A549 (cell line): ENCODE measurements around the gene TMTC1. TPM values are rescaled to one million over a fixed set of nuclear protein-coding genes. Genes with fewer than 3 reads are reported as not detected.

Experiments
- ATAC-seq, 2 experiments: fragments of 200-7000 bp in 1 of 2; fragments of >200 bp in 1 of 2; cut with Nextera tagmentation in 1 of 2; cut with Tn5 transposase in 1 of 2; 3 replicates each; pipeline versions ENCODE4 v1.8.0 to v1.9.1; 2018 to 2020; ENCODE audit warnings: mild to moderate bottlenecking in 1 of 2, moderate library complexity in 1 of 2
- CTCF ChIA-PET: fragments of 300-600 bp; sonication (Branson Sonifier 250); formaldehyde crosslinking; extraction: SDS; loops from one replicate; lab custom pipeline; 2021; ENCODE audit warnings: antibody characterized with exemption, inconsistent platforms; lab: Yijun Ruan, JAX
- POLR2A ChIA-PET: fragments of 350-600 bp; formaldehyde crosslinking; extraction: SDS; loops from one replicate; lab custom pipeline; 2021; ENCODE audit warnings: antibody characterized with exemption, inconsistent platforms; lab: Yijun Ruan, JAX
- DNase-seq, 2 experiments: peaks; one replicate each; pipeline versions ENCODE4 v3.0.0 to v3.0.0-alpha.2; 2011 to 2016; ENCODE audit warnings: low read depth in 1 of 2, low spot score in 1 of 2
- FAIRE-seq: peaks from 2 replicates; lab custom pipeline; 2011; peaks lifted over from hg19 to GRCh38; lab: Jason Lieb, UNC
- H3K27ac ChIP-seq, 2 experiments: fragments of >200 bp; sonication (Bioruptor Twin); formaldehyde crosslinking; 3 replicates each; pipeline ENCODE4 v1.5.1; 2016 to 2017
- H3K4me1 ChIP-seq: fragments of >200 bp; sonication (Bioruptor Twin); formaldehyde crosslinking; 3 replicates; pipeline ENCODE4 v1.6.1; 2016
- H3K4me2 ChIP-seq: fragments of >200 bp; sonication (Bioruptor Twin); formaldehyde crosslinking; 3 replicates; pipeline ENCODE4 v1.6.1; 2016
- H3K4me3 ChIP-seq: fragments of >200 bp; sonication (Bioruptor Twin); formaldehyde crosslinking; 3 replicates; pipeline ENCODE4 v1.5.1; 2016
- H3K9me3 ChIP-seq: fragments of >200 bp; sonication (Bioruptor Twin); formaldehyde crosslinking; 3 replicates; pipeline ENCODE4 v1.6.1; 2016
- BCL3 ChIP-seq: fragments of >200 bp; sonication (Bioruptor Twin); formaldehyde crosslinking; IDR thresholded peaks from 3 replicates; pipeline ENCODE4 v1.6.1; 2016
- BHLHE40 ChIP-seq: IDR thresholded peaks from 2 replicates; pipeline ENCODE4 v1.6.1; 2012; ENCODE audit warnings: low read depth, low read length, inconsistent platforms
- CBX8 ChIP-seq: fragments of 200-600 bp; sonication (generic); IDR thresholded peaks from 2 replicates; pipeline ENCODE4 v1.6.1; 2016
- EHF ChIP-seq: fragments of 250-450 bp; sonication (Bioruptor Pico); IDR thresholded peaks from 2 replicates; pipeline ENCODE4 v1.5.0; 2020; ENCODE audit warnings: mild to moderate bottlenecking
- EHMT2 ChIP-seq: fragments of 200-600 bp; sonication (generic); IDR thresholded peaks from 2 replicates; pipeline ENCODE4 v1.6.1; 2016; ENCODE audit warnings: antibody characterized with exemption, low read depth, mild to moderate bottlenecking, moderate library complexity
- ELK1 ChIP-seq: fragments of 150-350 bp; IDR thresholded peaks from 2 replicates; pipeline ENCODE4 v1.6.1; 2014; ENCODE audit warnings: low read depth, mild to moderate bottlenecking, low read length
- FOSB ChIP-seq: fragments of 250-450 bp; sonication (Bioruptor Pico); IDR thresholded peaks from 2 replicates; pipeline ENCODE4 v1.5.0; 2020; ENCODE audit warnings: mild to moderate bottlenecking, moderate library complexity
- HES2 ChIP-seq: fragments of >200 bp; sonication (Bioruptor Twin); formaldehyde crosslinking; IDR thresholded peaks from 2 replicates; pipeline ENCODE4 v1.6.1; 2016
- HEYL ChIP-seq: fragments of 250-450 bp; sonication (Bioruptor Pico); IDR thresholded peaks from 2 replicates; pipeline ENCODE4 v1.8.0; 2021; ENCODE audit warnings: mild to moderate bottlenecking, moderate library complexity
- JUNB ChIP-seq: fragments of >200 bp; sonication (Bioruptor Twin); formaldehyde crosslinking; IDR thresholded peaks from 2 replicates; pipeline ENCODE4 v1.6.1; 2016
- KDM1A ChIP-seq: fragments of 200-600 bp; sonication (generic); IDR thresholded peaks from 2 replicates; pipeline ENCODE4 v1.6.1; 2016; ENCODE audit warnings: low read depth, mild to moderate bottlenecking
- KDM5A ChIP-seq: fragments of 200-600 bp; sonication (generic); IDR thresholded peaks from 2 replicates; pipeline ENCODE4 v1.6.1; 2016; ENCODE audit warnings: antibody characterized with exemption, mild to moderate bottlenecking
- MYC ChIP-seq: IDR thresholded peaks from 2 replicates; pipeline ENCODE4 v1.6.1; 2012; ENCODE audit warnings: mild to moderate bottlenecking, inconsistent platforms, low read length, improper control_type of control experiment, borderline replicate concordance
- NFE2L2 ChIP-seq: fragments of 150-350 bp; conservative IDR thresholded peaks from 2 replicates; pipeline ENCODE4 v1.6.1; 2014; ENCODE audit warnings: low read length
- NR3C1 ChIP-seq: fragments of >200 bp; sonication (Bioruptor Twin); formaldehyde crosslinking; IDR thresholded peaks from 3 replicates; pipeline ENCODE4 v1.6.1; 2017
- POLR2A ChIP-seq: IDR thresholded peaks from 2 replicates; pipeline ENCODE4 v1.6.1; 2012; ENCODE audit warnings: mild to moderate bottlenecking, low read length
- RARB ChIP-seq: fragments of 250-450 bp; sonication (Bioruptor Pico); IDR thresholded peaks from 2 replicates; pipeline ENCODE4 v1.8.0; 2021; ENCODE audit warnings: mild to moderate bottlenecking, moderate library complexity
- TFCP2L1 ChIP-seq: fragments of 250-450 bp; sonication (Bioruptor Pico); IDR thresholded peaks from 2 replicates; pipeline ENCODE4 v1.5.0; 2021; ENCODE audit warnings: mild to moderate bottlenecking
- USF2 ChIP-seq: fragments of 450-650 bp; IDR thresholded peaks from 2 replicates; pipeline ENCODE4 v1.6.1; 2014; ENCODE audit warnings: antibody characterized with exemption
- ZFP36 ChIP-seq: fragments of 450-650 bp; IDR thresholded peaks from 2 replicates; pipeline ENCODE4 v1.6.1; 2014; ENCODE audit warnings: borderline replicate concordance; ENCODE audit not compliant: partially characterized antibody
- WGBS: methylation state at CpG from one replicate; pipeline ENCODE4 v1.1.6; 2017; ENCODE audit errors: missing lambda C conversion rate; 5-methylcytosine and 5-hydroxymethylcytosine counted together
- polyA plus RNA-seq, 4 experiments: library from polyadenylated mRNA; depleted of rRNA in 3 of 4; stranded (reverse); fragments of >200 nt; fragmentation: RNase III in 1 of 4; extraction: RNeasy Plus Mini Kit Qiagen cat#74134 plus additional on column Dnase treatment in 1 of 4; gene quantifications; 2 replicates in 3 of 4; 3 replicates in 1 of 4; pipeline ENCODE4 v1.2.3, GENCODE V29; 2011 to 2017
- TF ChIP-seq, protein P1 (sequence below): fragments of 250-450 bp; sonication (Bioruptor Pico); IDR thresholded peaks from 2 replicates; pipeline ENCODE4 v1.5.0; 2020; ENCODE audit warnings: low read depth, mild to moderate bottlenecking, moderate library complexity
- TF ChIP-seq, protein P2 (sequence below): IDR thresholded peaks from 2 replicates; pipeline ENCODE4 v1.6.1; 2012

TMTC1 gene
- polyA plus RNA-seq, 2 of the 4 experiments (the other 2 are of a cell fraction) = 0.28 TPM; not detected in 1

DNA sequence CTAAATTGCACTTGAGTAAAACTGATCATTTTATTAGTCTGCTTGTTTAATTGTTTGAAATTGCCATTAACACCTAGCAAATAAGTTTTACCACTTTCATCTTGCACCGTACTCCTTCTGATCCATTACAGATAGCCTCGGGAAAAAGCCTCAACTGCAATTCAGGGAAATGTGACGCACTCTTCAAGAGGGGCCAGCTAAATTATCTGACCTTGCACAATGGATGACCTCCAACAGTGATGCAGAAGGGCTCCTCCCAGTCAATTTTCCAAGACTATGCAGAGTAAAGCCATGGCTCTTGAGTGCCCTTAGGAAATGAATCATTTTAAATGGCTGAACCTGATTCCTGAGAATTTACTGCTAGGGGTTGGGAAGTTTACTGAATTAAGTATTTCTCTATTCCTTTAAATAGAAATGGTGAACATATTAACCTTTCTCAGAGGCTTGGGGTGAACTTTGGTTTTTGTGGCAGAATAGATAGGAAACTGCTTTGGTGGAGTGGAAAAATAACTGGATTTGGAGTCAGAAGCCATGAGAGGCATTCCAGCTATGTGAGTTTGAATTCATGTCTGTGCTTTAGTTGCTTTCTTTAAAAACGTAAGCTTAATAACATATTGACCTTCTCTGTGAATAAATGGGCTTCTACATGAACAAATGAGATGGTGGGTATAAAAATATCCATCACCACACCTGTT, 221.5 kb downstream of the TMTC1 start:
- DNase-seq (no peak), FAIRE-seq (no peak), ATAC-seq (no peak)
- ChIA-PET CTCF (no interaction called here), POLR2A (no interaction called here)
- Histone ChIP-seq H3K4me3 (no peak overlapping the region), H3K9me3 (no peaks in the 10 kb centered on the region), H3K4me2 (no peak overlapping the region), H3K4me1 (no peaks in the 10 kb centered on the region), H3K27ac (no peak overlapping the region)
- TF ChIP-seq KDM1A (no peak), BHLHE40 (no peak), ZFP36 (no peak), USF2 (no peak), POLR2A (no peak), ELK1 (no peak), MYC (no peak)
- TF ChIP-seq, protein P1, sequence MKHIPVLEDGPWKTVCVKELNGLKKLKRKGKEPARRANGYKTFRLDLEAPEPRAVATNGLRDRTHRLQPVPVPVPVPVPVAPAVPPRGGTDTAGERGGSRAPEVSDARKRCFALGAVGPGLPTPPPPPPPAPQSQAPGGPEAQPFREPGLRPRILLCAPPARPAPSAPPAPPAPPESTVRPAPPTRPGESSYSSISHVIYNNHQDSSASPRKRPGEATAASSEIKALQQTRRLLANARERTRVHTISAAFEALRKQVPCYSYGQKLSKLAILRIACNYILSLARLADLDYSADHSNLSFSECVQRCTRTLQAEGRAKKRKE (CRISPR knock-in tag) = no peak
- WGBS = 6% methylated on average over 4 of the region's 4 CpGs

- ChIA-PET POLR2A (no interaction called here), CTCF (interaction anchor here (0.7 kb wide), 1 partner anchor 49 kb away, joined by 4 read pairs; no protein-coding TSS in a partner anchor)
- H3K4me3 ChIP-seq = no peak overlapping the region
- no peak overlapping the region for H3K4me2 ChIP-seq
- no peak overlapping the region for H3K27ac ChIP-seq
- ATAC-seq (no peak), FAIRE-seq (no peak), DNase-seq (no peak)
- 11% methylated on average over 3 of the region's 3 CpGs for WGBS
- H3K4me1 ChIP-seq = no peaks in the 10 kb centered on the region
- TF ChIP-seq TFCP2L1 (CRISPR knock-in tag) (no peak), NFE2L2 (no peak), HES2 (no peak), EHMT2 (no peak), KDM5A (no peak), POLR2A (no peak), FOSB (CRISPR knock-in tag) (no peak), BCL3 (no peak), EHF (CRISPR knock-in tag) (no peak), ELK1 (no peak), NR3C1 (no peak), JUNB (no peak), CBX8 (no peak), HEYL (CRISPR knock-in tag) (no peak), RARB (no peak)
- TF ChIP-seq, protein P2, sequence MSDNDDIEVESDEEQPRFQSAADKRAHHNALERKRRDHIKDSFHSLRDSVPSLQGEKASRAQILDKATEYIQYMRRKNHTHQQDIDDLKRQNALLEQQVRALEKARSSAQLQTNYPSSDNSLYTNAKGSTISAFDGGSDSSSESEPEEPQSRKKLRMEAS = no peak
- no peaks in the 10 kb centered on the region for H3K9me3 ChIP-seq
These were observed 222.1 kb downstream of the TMTC1 start for GRCh38 chr12:29561664-29562071.
